Gastrocnemius medialis (tissue), 4 donors: ENCODE data around the gene SLC41A1.

Experiments used
- POLR2A ChIP-seq, 2 donors: fragments of 450-650 bp; IDR thresholded peaks; one replicate each; pipeline ENCODE4 v1.6.1; 2017; ENCODE audit warnings: antibody characterized with exemption in 2 of 2, mild to moderate bottlenecking in 2 of 2, moderate library complexity in 2 of 2
- TF ChIP-seq, protein P1 (sequence below), 5 experiments: fragments of 450-650 bp in 3 of 5; fragments of 200-600 bp in 2 of 5; sonication (generic) in 2 of 5; IDR thresholded peaks in 4 of 5; conservative IDR thresholded peaks in 1 of 5; 1 replicate in 4 of 5; 2 replicates in 1 of 5; pipeline ENCODE4 v1.5.1; 2016 to 2019; ENCODE audit warnings: antibody characterized with exemption in 5 of 5, mild to moderate bottlenecking in 3 of 5, moderate library complexity in 3 of 5

DNA sequence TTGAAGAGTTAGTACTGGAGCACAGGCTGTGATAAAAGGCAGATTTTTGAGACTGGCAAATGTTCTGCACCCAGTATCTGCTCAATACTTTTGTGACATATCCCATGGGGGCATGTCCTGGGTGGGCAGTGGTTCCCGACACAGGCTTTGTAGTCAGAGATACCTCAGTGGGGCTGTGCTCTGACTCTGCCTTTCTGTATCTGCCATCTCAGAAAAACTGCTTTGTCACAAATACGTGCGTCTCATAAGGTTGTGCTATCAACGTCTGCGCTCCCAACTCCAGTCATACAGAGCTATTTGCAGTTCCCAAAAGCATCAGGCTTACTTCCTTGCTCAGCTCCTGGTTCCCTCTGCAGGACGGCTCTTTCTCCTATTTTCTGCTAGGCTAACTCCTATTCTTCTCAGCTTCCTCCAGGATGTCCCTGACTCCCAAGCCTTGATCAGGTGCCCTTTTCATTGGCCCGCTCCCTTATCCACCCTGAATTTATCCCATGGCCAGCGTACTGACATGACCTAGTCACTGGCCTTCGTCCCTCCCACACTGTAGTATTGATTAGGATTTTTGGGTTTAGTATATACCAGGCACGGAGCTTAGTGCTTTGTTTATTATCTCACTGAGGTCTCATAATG is 25.6 kb downstream of the SLC41A1 start:
- TF ChIP-seq, protein P1, sequence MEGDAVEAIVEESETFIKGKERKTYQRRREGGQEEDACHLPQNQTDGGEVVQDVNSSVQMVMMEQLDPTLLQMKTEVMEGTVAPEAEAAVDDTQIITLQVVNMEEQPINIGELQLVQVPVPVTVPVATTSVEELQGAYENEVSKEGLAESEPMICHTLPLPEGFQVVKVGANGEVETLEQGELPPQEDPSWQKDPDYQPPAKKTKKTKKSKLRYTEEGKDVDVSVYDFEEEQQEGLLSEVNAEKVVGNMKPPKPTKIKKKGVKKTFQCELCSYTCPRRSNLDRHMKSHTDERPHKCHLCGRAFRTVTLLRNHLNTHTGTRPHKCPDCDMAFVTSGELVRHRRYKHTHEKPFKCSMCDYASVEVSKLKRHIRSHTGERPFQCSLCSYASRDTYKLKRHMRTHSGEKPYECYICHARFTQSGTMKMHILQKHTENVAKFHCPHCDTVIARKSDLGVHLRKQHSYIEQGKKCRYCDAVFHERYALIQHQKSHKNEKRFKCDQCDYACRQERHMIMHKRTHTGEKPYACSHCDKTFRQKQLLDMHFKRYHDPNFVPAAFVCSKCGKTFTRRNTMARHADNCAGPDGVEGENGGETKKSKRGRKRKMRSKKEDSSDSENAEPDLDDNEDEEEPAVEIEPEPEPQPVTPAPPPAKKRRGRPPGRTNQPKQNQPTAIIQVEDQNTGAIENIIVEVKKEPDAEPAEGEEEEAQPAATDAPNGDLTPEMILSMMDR (IDR thresholded peaks at IDR 0.05 in 4 of 5, conservative IDR thresholded peaks at IDR 0.05 in 1 of 5), result no peak
- TF ChIP-seq POLR2A (IDR thresholded peaks at IDR 0.05), result no peak
